HUES64 (cell line): Measurements from ENCODE around the gene MYOD1.

Experiments
- H3K27ac ChIP-seq: 2 replicates; pipeline ENCODE4 v1.7.0; 2013; ENCODE audit warnings: low read depth, low read length, inconsistent platforms
- H3K27me3 ChIP-seq: 2 replicates; pipeline ENCODE4 v1.6.1; 2013; ENCODE audit warnings: mild to moderate bottlenecking, low read length; ENCODE audit not compliant: insufficient read depth
- H3K36me3 ChIP-seq: 2 replicates; pipeline ENCODE4 v1.6.1; 2013; ENCODE audit warnings: mild to moderate bottlenecking, low read length; ENCODE audit not compliant: insufficient read depth
- H3K4me1 ChIP-seq: 2 replicates; pipeline ENCODE4 v1.6.1; 2013; ENCODE audit warnings: mild to moderate bottlenecking, low read length, moderate library complexity; ENCODE audit not compliant: insufficient read depth
- H3K4me3 ChIP-seq: 2 replicates; pipeline ENCODE4 v1.5.1; 2013; ENCODE audit warnings: mild to moderate bottlenecking, low read length, moderate library complexity
- H3K9ac ChIP-seq: 2 replicates; pipeline ENCODE4 v1.6.1; 2013; ENCODE audit warnings: mild to moderate bottlenecking, low read depth, low read length
- H3K9me3 ChIP-seq: 2 replicates; pipeline ENCODE4 v1.6.1; 2013; ENCODE audit warnings: low read depth, low read length; ENCODE audit not compliant: insufficient read depth
- WGBS: fragments of 150-250, 120-280 bp; methylation state at CpG from one replicate; pipeline ENCODE4 v1.1.7; 2013; ENCODE audit warnings: missing lambda C conversion rate; 5-methylcytosine and 5-hydroxymethylcytosine counted together

MYOD1 gene

GRCh38 chr11:17707830-17708229, 11.5 kb upstream of the MYOD1 start:
- WGBS = 74% methylated on average over 4 of the region's 4 CpGs
- Histone ChIP-seq H3K4me3 (no peak overlapping the region), H3K36me3 (no peaks in the 10 kb centered on the region), H3K9me3 (peaks cover 6% of the 10 kb centered on the region; the same call in 1 of the 2 replicates), H3K4me1 (no peaks in the 10 kb centered on the region), H3K27me3 (peaks cover 61% of the 10 kb centered on the region), H3K27ac (no peak overlapping the region), H3K9ac (no peak overlapping the region)

DNA sequence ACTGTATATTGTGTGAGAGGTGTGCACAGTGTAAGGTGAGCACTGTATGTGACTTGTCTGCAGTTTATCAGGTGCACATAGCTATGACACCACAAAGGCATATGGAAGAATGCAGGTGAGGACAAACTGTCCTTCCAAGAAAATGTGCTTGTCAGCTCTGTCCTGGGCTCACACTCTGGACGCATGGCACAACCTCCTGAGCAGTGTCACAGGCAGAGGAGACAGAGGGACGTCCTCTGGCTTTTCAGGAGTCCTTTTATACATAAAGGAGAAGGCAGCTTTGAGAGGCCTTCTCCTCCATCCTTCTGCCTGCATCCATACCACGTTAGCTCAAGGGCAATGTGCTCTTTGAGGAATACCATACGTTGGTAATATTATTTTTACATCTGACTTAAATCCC, 7.5 kb upstream of the MYOD1 start:
- Histone ChIP-seq H3K36me3 (no peaks in the 10 kb centered on the region), H3K27me3 (peaks cover 89% of the 10 kb centered on the region), H3K4me1 (no peaks in the 10 kb centered on the region), H3K9me3 (no peaks in the 10 kb centered on the region), H3K27ac (no peak overlapping the region), H3K9ac (no peak overlapping the region), H3K4me3 (no peak overlapping the region)
- WGBS = 38% methylated on average over 3 of the region's 4 CpGs

DNA sequence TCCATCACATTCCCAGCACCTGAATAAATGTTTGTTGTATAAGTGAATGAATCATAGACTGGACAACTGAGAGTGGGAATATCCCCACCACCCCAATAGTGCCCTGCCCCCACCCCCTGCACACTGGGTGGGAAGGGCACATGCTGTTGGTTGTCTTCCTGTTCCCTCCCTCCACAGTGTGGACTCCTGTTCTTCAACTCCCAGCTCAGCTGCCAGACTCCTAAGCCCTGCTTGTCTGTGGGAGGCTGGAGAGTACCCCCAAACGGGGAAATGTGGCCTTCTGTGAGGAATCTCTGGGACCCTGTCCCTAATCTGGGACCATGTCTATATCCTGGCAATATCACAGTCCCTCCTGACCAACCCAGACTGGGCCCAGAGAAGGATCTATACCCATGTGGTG, 5.5 kb upstream of the MYOD1 start:
- Histone ChIP-seq H3K4me3 (no peak overlapping the region), H3K27me3 (peaks cover 99% of the 10 kb centered on the region), H3K9ac (no peak overlapping the region), H3K36me3 (no peaks in the 10 kb centered on the region), H3K27ac (no peak overlapping the region), H3K9me3 (no peaks in the 10 kb centered on the region), H3K4me1 (0 out of 2 replicates have a peak, but pooled peaks cover 4% of the 10 kb centered on the region)
- WGBS = 0% methylated on average over 1 of the region's 1 CpG

DNA sequence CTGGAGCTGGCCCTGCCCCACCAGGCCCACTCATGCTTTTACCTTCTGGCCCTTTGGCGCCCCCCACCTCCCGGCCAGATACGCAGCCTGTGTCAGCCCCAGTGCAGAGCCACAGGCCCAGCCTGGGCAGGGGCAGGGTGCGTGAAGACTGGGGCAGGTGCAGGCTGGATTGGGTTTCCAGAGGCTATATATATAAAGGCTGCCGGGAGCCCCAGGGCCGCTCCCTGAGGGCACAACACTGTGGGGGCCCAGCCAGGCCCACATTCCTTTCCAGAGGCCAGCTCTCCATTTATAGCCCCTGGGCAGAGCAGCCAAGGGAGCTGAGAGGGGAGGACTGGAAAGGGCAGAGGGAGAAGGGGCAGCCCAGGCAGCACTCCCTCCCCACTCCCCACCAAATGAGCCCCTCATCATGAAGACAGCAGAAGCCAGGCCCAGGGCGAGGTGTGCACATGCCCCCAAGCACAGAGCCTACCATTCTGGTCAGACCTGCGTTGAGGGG, 5.0 kb upstream of the MYOD1 start:
- H3K27ac ChIP-seq = no peak overlapping the region
- H3K9ac ChIP-seq = no peak overlapping the region
- no peaks in the 10 kb centered on the region for H3K9me3 ChIP-seq
- H3K4me1 ChIP-seq = 0 out of 2 replicates have a peak, but pooled peaks cover 6% of the 10 kb centered on the region
- H3K27me3 ChIP-seq = peaks cover 99% of the 10 kb centered on the region
- WGBS = 68% methylated on average over 8 of the region's 8 CpGs
- no peaks in the 10 kb centered on the region for H3K36me3 ChIP-seq
- no peak overlapping the region for H3K4me3 ChIP-seq

DNA sequence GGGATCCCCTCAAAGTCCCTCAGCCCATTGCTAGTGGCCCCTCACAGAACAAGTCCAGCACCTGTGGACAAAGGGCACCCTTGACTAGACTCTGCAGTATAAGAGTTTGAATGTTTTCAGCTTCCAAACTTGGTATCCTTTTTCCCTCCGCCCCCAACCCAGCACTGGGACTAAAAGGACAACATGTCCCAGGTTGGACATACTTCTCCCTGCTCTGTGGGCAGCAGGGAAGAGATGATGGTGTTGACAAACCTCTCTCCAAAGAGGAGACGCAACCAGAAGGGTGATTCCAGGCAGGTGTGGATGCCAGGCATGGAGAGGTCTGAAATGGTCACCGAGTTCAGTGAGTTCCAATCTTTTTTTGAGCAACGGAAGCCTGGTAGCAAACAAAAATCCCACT, 4.5 kb upstream of the MYOD1 start:
- H3K27me3 ChIP-seq = peaks cover 99% of the 10 kb centered on the region
- WGBS = 89% methylated on average over 4 of the region's 4 CpGs
- no peak overlapping the region for H3K27ac ChIP-seq
- H3K9me3 ChIP-seq = no peaks in the 10 kb centered on the region
- no peak overlapping the region for H3K4me3 ChIP-seq
- H3K36me3 ChIP-seq = no peaks in the 10 kb centered on the region
- H3K9ac ChIP-seq = no peak overlapping the region
- H3K4me1 ChIP-seq = 0 out of 2 replicates have a peak, but pooled peaks cover 6% of the 10 kb centered on the region

GRCh38 chr11:17716807-17717206, 2.6 kb upstream of the MYOD1 start:
- Histone ChIP-seq H3K27me3 (peaks cover 100% of the 10 kb centered on the region), H3K9me3 (no peaks in the 10 kb centered on the region)
- 81% methylated on average over 2 of the region's 2 CpGs for WGBS

DNA sequence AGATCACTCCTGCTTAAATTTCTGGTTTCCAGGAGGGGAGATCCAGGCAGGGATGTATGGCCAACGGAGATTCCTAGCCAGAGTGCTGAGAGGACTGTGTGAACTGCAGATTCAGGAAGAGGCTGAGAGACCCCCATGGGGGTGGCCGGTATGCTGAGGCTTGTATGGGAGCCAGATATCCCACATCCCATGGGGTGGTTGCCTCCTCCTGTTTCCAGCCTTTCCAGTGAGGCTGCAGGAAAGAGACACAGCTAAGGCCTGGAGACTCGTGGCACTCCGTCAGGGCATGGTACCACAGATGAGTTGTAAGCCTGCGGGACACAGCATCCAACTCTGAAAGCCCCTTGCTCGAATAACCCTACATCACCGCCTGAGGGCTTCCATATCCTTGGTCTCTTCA, 1.4 kb upstream of the MYOD1 start:
- no peaks in the 10 kb centered on the region for H3K36me3 ChIP-seq
- H3K27ac ChIP-seq = no peak overlapping the region
- 0 out of 2 replicates have a peak, but pooled peaks cover 6% of the 10 kb centered on the region for H3K4me1 ChIP-seq
- H3K27me3 ChIP-seq = peaks cover 100% of the 10 kb centered on the region
- H3K9me3 ChIP-seq = no peaks in the 10 kb centered on the region
- 65% methylated on average over 7 of the region's 7 CpGs for WGBS
- H3K4me3 ChIP-seq = no peak overlapping the region
- no peak overlapping the region for H3K9ac ChIP-seq

More at GRCh38 chr11:17716807-17717206, 2.6 kb upstream of the MYOD1 start:
- Histone ChIP-seq H3K4me1 (0 out of 2 replicates have a peak, but pooled peaks cover 6% of the 10 kb centered on the region), H3K9ac (no peak overlapping the region), H3K4me3 (no peak overlapping the region), H3K36me3 (no peaks in the 10 kb centered on the region), H3K27ac (no peak overlapping the region)

- peak overlapping the region; percentile 41 for H3K4me3 ChIP-seq
- H3K9me3 ChIP-seq = no peaks in the 10 kb centered on the region
- 0 out of 2 replicates have a peak, but pooled peaks cover 6% of the 10 kb centered on the region for H3K4me1 ChIP-seq
- H3K27me3 ChIP-seq = peaks cover 100% of the 10 kb centered on the region
- H3K27ac ChIP-seq = no peak overlapping the region
- no peaks in the 10 kb centered on the region for H3K36me3 ChIP-seq
- 16% methylated on average over 16 of the region's 16 CpGs for WGBS
- H3K9ac ChIP-seq = no peak overlapping the region
These were observed 835 bp upstream of the MYOD1 start for GRCh38 chr11:17718510-17718962.

- H3K27ac ChIP-seq = no peak overlapping the region
- WGBS = 3% methylated on average over 85 of the region's 85 CpGs
- H3K9ac ChIP-seq = no peak overlapping the region
- no peaks in the 10 kb centered on the region for H3K36me3 ChIP-seq
- H3K27me3 ChIP-seq = peaks cover 99% of the 10 kb centered on the region
- 0 out of 2 replicates have a peak, but pooled peaks cover 6% of the 10 kb centered on the region for H3K4me1 ChIP-seq
- H3K4me3 ChIP-seq = peak overlapping the region; percentile 39
- no peaks in the 10 kb centered on the region for H3K9me3 ChIP-seq
These were observed 796 bp downstream of the MYOD1 start for GRCh38 chr11:17719938-17720795.

GRCh38 chr11:17720796-17721171, 1.4 kb downstream of the MYOD1 start:
- peaks cover 99% of the 10 kb centered on the region for H3K27me3 ChIP-seq
- H3K4me1 ChIP-seq = 0 out of 2 replicates have a peak, but pooled peaks cover 6% of the 10 kb centered on the region
- no peak overlapping the region for H3K27ac ChIP-seq
- H3K9me3 ChIP-seq = no peaks in the 10 kb centered on the region
- 2% methylated on average over 24 of the region's 24 CpGs for WGBS
- peak overlapping the region; percentile 39 for H3K4me3 ChIP-seq
- H3K36me3 ChIP-seq = no peaks in the 10 kb centered on the region
- no peak overlapping the region for H3K9ac ChIP-seq

- Histone ChIP-seq H3K27me3 (peaks cover 99% of the 10 kb centered on the region), H3K4me3 (peak overlapping the region; percentile 39), H3K9ac (no peak overlapping the region), H3K4me1 (0 out of 2 replicates have a peak, but pooled peaks cover 6% of the 10 kb centered on the region), H3K9me3 (no peaks in the 10 kb centered on the region), H3K36me3 (no peaks in the 10 kb centered on the region), H3K27ac (no peak overlapping the region)
- WGBS = 9% methylated on average over 56 of the region's 56 CpGs
These were observed 2.0 kb downstream of the MYOD1 start for GRCh38 chr11:17721242-17721999.
